ENCODE data around the gene C3orf33.

- no peak for TF ChIP-seq POLR2A (IDR thresholded peaks at IDR 0.05)
- TF ChIP-seq CTCF (IDR thresholded peaks at IDR 0.05) = no peak
- no peak for TF ChIP-seq EP300 (IDR thresholded peaks at IDR 0.05; ENCODE audit: low read depth)
Measured at GRCh38 chr3:155809181-155809580, 3.1 kb upstream of the C3orf33 start.
